IMR-90 (cell line): Measurements from ENCODE around the gene DIAPH2. TPM values are rescaled to one million over a fixed set of nuclear protein-coding genes. Genes with fewer than 3 reads are reported as not detected.

Experiments
- ATAC-seq: fragments of 200-7000 bp; cut with Tn5 transposase; 2 replicates; pipeline ENCODE4 v1.9.1; 2020; ENCODE audit warnings: low read depth, mild to moderate bottlenecking, moderate library complexity
- BruUV-seq: library from RNA; stranded (reverse); fragments of 400-500 nt; replicated peaks from 2 replicates; lab custom pipeline; 2021; lab: Mats Ljungman, UMichigan
- CTCF ChIA-PET: fragments of 300-600 bp; formaldehyde crosslinking; extraction: SDS; loops from one replicate; lab custom pipeline; 2021; ENCODE audit warnings: antibody characterized with exemption; lab: Yijun Ruan, JAX
- POLR2A ChIA-PET: fragments of 300-600 bp; sonication (Branson Sonifier 250); formaldehyde crosslinking; loops from one replicate; lab custom pipeline; 2022; ENCODE audit warnings: antibody characterized with exemption; ENCODE audit not compliant: unreplicated experiment; lab: Charles Lee
- DNase-seq: peaks from one replicate; pipeline ENCODE4 v3.0.0; 2013
- H2AFZ ChIP-seq: replicated peaks from 2 replicates; pipeline ENCODE3; 2013; ENCODE audit warnings: low read length, mild to moderate bottlenecking; ENCODE audit not compliant: poor library complexity
- H2AK5ac ChIP-seq: 2 replicates; pipeline ENCODE4 v1.6.1; 2013; ENCODE audit warnings: low read depth, low read length, inconsistent platforms
- H2AK9ac ChIP-seq: replicated peaks from 2 replicates; pipeline ENCODE3; 2013; ENCODE audit warnings: mild to moderate bottlenecking, low read depth, low read length, moderate library complexity; ENCODE audit not compliant: poor library complexity
- H2BK120ac ChIP-seq: 2 replicates; pipeline ENCODE4 v1.6.1; 2013; ENCODE audit warnings: low read depth, low read length, inconsistent platforms
- H2BK15ac ChIP-seq: 3 replicates; pipeline ENCODE4 v1.6.1; 2013; ENCODE audit warnings: low read depth, low read length, inconsistent platforms
- H2BK20ac ChIP-seq: 2 replicates; pipeline ENCODE4 v1.6.1; 2013; ENCODE audit warnings: low read depth, mild to moderate bottlenecking, inconsistent platforms, low read length, moderate library complexity
- H2BK5ac ChIP-seq: 2 replicates; pipeline ENCODE4 v1.6.1; 2013; ENCODE audit warnings: mild to moderate bottlenecking, low read depth, low read length, inconsistent platforms; ENCODE audit not compliant: poor library complexity, severe bottlenecking
- H3K14ac ChIP-seq: replicated peaks from 2 replicates; pipeline ENCODE4 v1.6.1; 2013; ENCODE audit warnings: low read depth, low read length, inconsistent platforms
- H3K18ac ChIP-seq: 2 replicates; pipeline ENCODE4 v1.6.1; 2013; ENCODE audit warnings: low read depth, low read length, control low read depth
- H3K23ac ChIP-seq: 2 replicates; pipeline ENCODE4 v1.6.1; 2013; ENCODE audit warnings: low read depth, low read length, inconsistent platforms
- H3K27ac ChIP-seq: 2 replicates; pipeline ENCODE4 v1.5.1; 2013; ENCODE audit warnings: mild to moderate bottlenecking, control low read depth, low read length; ENCODE audit not compliant: insufficient read depth
- H3K27me3 ChIP-seq: 2 replicates; pipeline ENCODE4 v1.6.1; 2013; ENCODE audit warnings: low read length; ENCODE audit not compliant: control insufficient read depth, insufficient read depth
- H3K36me3 ChIP-seq: 2 replicates; pipeline ENCODE4 v1.6.1; 2013; ENCODE audit warnings: low read length, mixed read lengths; ENCODE audit not compliant: control insufficient read depth, insufficient read depth
- H3K4ac ChIP-seq: 2 replicates; pipeline ENCODE4 v1.6.1; 2013; ENCODE audit warnings: low read depth, low read length, inconsistent platforms
- H3K4me1 ChIP-seq: 2 replicates; pipeline ENCODE4 v1.6.1; 2013; ENCODE audit warnings: low read length, mixed read lengths; ENCODE audit not compliant: control insufficient read depth, insufficient read depth
- H3K4me2 ChIP-seq: 2 replicates; pipeline ENCODE4 v1.6.1; 2013; ENCODE audit warnings: low read depth, mild to moderate bottlenecking, control low read depth, low read length, moderate library complexity
- H3K4me3 ChIP-seq: 2 replicates; pipeline ENCODE4 v1.5.1; 2013; ENCODE audit warnings: low read depth, mild to moderate bottlenecking, control low read depth, low read length, moderate library complexity; ENCODE audit not compliant: insufficient read depth
- H3K56ac ChIP-seq: 2 replicates; pipeline ENCODE4 v1.6.1; 2013; ENCODE audit warnings: low read length, inconsistent platforms; ENCODE audit not compliant: insufficient read depth; ENCODE audit errors: extremely low read depth
- H3K79me1 ChIP-seq, 2 experiments: 2 replicates each; pipeline ENCODE4 v1.6.1; 2013; ENCODE audit warnings: low read length in 2 of 2, inconsistent platforms in 1 of 2, low read depth in 1 of 2
- H3K9ac ChIP-seq: 2 replicates; pipeline ENCODE4 v1.6.1; 2013; ENCODE audit warnings: low read depth, low read length, control low read depth
- H3K9me1 ChIP-seq: 2 replicates; pipeline ENCODE4 v1.6.1; 2013; ENCODE audit warnings: low read length, inconsistent platforms; ENCODE audit not compliant: insufficient read depth
- H3K9me3 ChIP-seq: 2 replicates; pipeline ENCODE4 v1.6.1; 2013; ENCODE audit warnings: low read length; ENCODE audit not compliant: control insufficient read depth, insufficient read depth
- H4K20me1 ChIP-seq: 2 replicates; pipeline ENCODE4 v1.6.1; 2013; ENCODE audit warnings: low read length, inconsistent platforms; ENCODE audit not compliant: insufficient read depth
- H4K5ac ChIP-seq: 2 replicates; pipeline ENCODE4 v1.6.1; 2013; ENCODE audit warnings: mild to moderate bottlenecking, low read depth, low read length, control low read depth
- H4K8ac ChIP-seq, 2 experiments: 2 replicates each; pipeline ENCODE4 v1.6.1; 2013; ENCODE audit warnings: low read depth in 2 of 2, low read length in 2 of 2, control low read depth in 1 of 2, inconsistent platforms in 1 of 2
- H4K91ac ChIP-seq: 2 replicates; pipeline ENCODE4 v1.6.1; 2013; ENCODE audit warnings: low read depth, low read length, inconsistent platforms; ENCODE audit not compliant: insufficient read depth
- BHLHE40 ChIP-seq: fragments of 150-350 bp; IDR thresholded peaks from 2 replicates; pipeline ENCODE4 v1.6.1; 2016; ENCODE audit warnings: mild to moderate bottlenecking, low read depth, low read length
- CEBPB ChIP-seq: IDR thresholded peaks from 2 replicates; pipeline ENCODE4 v1.6.1; 2012; ENCODE audit warnings: low read depth, low read length, improper control_type of control experiment
- CHD1 ChIP-seq: IDR thresholded peaks from 2 replicates; pipeline ENCODE4 v1.6.1; 2012; ENCODE audit warnings: low read depth, low read length, improper control_type of control experiment
- CTCF ChIP-seq: conservative IDR thresholded peaks from 2 replicates; pipeline ENCODE4 v1.5.1; 2012; ENCODE audit warnings: mild to moderate bottlenecking, low read depth, low read length, improper control_type of control experiment
- ELK1 ChIP-seq: fragments of 150-350 bp; IDR thresholded peaks from 2 replicates; pipeline ENCODE4 v1.6.1; 2016; ENCODE audit warnings: low read depth, mild to moderate bottlenecking, low read length, moderate library complexity, borderline replicate concordance
- MAFK ChIP-seq: IDR thresholded peaks from 2 replicates; pipeline ENCODE4 v1.6.1; 2012; ENCODE audit warnings: low read depth, low read length, improper control_type of control experiment
- MAZ ChIP-seq: IDR thresholded peaks from 2 replicates; pipeline ENCODE4 v1.6.1; 2012; ENCODE audit warnings: low read depth, mild to moderate bottlenecking, low read length, improper control_type of control experiment, moderate library complexity, borderline replicate concordance
- NFE2L2 ChIP-seq: fragments of 150-350 bp; IDR thresholded peaks from 2 replicates; pipeline ENCODE4 v1.6.1; 2016; ENCODE audit warnings: low read depth, mild to moderate bottlenecking, low read length
- POLR2A ChIP-seq: IDR thresholded peaks from 2 replicates; pipeline ENCODE4 v1.6.1; 2012; ENCODE audit warnings: mild to moderate bottlenecking, low read depth, low read length
- RAD21 ChIP-seq: IDR thresholded peaks from 2 replicates; pipeline ENCODE4 v1.6.1; 2012; ENCODE audit warnings: low read length, improper control_type of control experiment
- RCOR1 ChIP-seq: IDR thresholded peaks from 2 replicates; pipeline ENCODE4 v1.6.1; 2012; ENCODE audit warnings: mild to moderate bottlenecking, low read length, improper control_type of control experiment; ENCODE audit not compliant: insufficient replicate concordance
- SMC3 ChIP-seq: fragments of 150-350 bp; IDR thresholded peaks from 2 replicates; pipeline ENCODE4 v1.6.1; 2016; ENCODE audit warnings: low read depth, mild to moderate bottlenecking, antibody characterized with exemption, low read length, moderate library complexity
- WGBS, 2 experiments: methylation state at CpG; one replicate each; pipeline versions ENCODE4 v1.1.5 to v1.1.7; 2013; ENCODE audit warnings: missing lambda C conversion rate in 2 of 2; ENCODE audit not compliant: insufficient read length in 1 of 2; ENCODE audit errors: extremely low coverage in 2 of 2; 5-methylcytosine and 5-hydroxymethylcytosine counted together
- dilution Hi-C: fragments of 300-500 bp; cut with HindIII; formaldehyde crosslinking; loops from one replicate; pipeline ENCODE4 v1.14.3; 2018; ENCODE audit warnings: low sequenced_read_pairs; ENCODE audit not compliant: unreplicated experiment
- in situ Hi-C: fragments of 300-500 bp; cut with MboI; formaldehyde crosslinking; loops from 3 replicates; pipeline ENCODE4 v1.14.3; 2019; ENCODE audit warnings: low sequenced_read_pairs, inconsistent platforms, mixed read lengths
- intact Hi-C: fragments of 100-400 bp; cut with micrococcal nuclease; formaldehyde crosslinking; loops from 2 replicates; pipeline ENCODE4 v1.10.0; 2022
- polyA plus RNA-seq, 3 experiments: library from polyadenylated mRNA; depleted of rRNA; stranded (reverse); fragments of >200 nt; gene quantifications; 2 replicates each; pipeline ENCODE4 v1.2.3, GENCODE V29; 2012; ENCODE audit warnings: low replicate concordance in 1 of 3
- total RNA-seq: library from RNA; depleted of rRNA; stranded (reverse); fragments of >200 nt; gene quantifications from 2 replicates; pipeline ENCODE4 v1.2.3, GENCODE V29; 2012
- TF ChIP-seq, protein P1 (sequence below): fragments of 150-350 bp; IDR thresholded peaks from 2 replicates; pipeline ENCODE4 v1.6.1; 2017; ENCODE audit warnings: mild to moderate bottlenecking, antibody characterized with exemption, low read length, low read depth

The DIAPH2 gene
- total and polyA plus RNA-seq, 2 of the 4 experiments (the other 2 are of a cell fraction): 3.6 to 19.9 TPM

- intact Hi-C loops: no loop called here
- no peak overlapping the region for H4K5ac ChIP-seq
- 50% methylated on average over 1 of the region's 4 CpGs; no CpG with 5 or more reads in 1 of the 2 experiments for WGBS, 2 experiments
- no peaks in the 10 kb centered on the region for H3K4me1 ChIP-seq
- no peak overlapping the region for H2AK9ac ChIP-seq
- no peak overlapping the region for H3K56ac ChIP-seq
- no peak overlapping the region for H3K14ac ChIP-seq
- no peak for TF ChIP-seq SMC3
- TF ChIP-seq MAZ: no peak
- no peak for TF ChIP-seq CEBPB
- TF ChIP-seq CTCF: no peak
- no peak for TF ChIP-seq BHLHE40
- no peak for TF ChIP-seq RAD21
- no peak for TF ChIP-seq CHD1
- no peak for TF ChIP-seq RCOR1
- no peak for TF ChIP-seq MAFK
- no peak for TF ChIP-seq POLR2A
- no peak for TF ChIP-seq ELK1
- TF ChIP-seq NFE2L2: no peak
- TF ChIP-seq, protein P1, sequence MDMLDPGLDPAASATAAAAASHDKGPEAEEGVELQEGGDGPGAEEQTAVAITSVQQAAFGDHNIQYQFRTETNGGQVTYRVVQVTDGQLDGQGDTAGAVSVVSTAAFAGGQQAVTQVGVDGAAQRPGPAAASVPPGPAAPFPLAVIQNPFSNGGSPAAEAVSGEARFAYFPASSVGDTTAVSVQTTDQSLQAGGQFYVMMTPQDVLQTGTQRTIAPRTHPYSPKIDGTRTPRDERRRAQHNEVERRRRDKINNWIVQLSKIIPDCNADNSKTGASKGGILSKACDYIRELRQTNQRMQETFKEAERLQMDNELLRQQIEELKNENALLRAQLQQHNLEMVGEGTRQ: no peak
- in situ Hi-C loops: no loop called here
- no peak overlapping the region for H4K8ac ChIP-seq
- no peaks in the 10 kb centered on the region for H3K9me1 ChIP-seq
- DNase-seq (no peak), ATAC-seq (no peak)
- H2BK120ac ChIP-seq: no peak overlapping the region
- no peak overlapping the region for H4K91ac ChIP-seq
- no peak overlapping the region for H2AFZ ChIP-seq
- no peak overlapping the region for H3K23ac ChIP-seq
- no peak overlapping the region for H2AK5ac ChIP-seq
- no peaks in the 10 kb centered on the region for H3K36me3 ChIP-seq
- H2BK5ac ChIP-seq: no peak overlapping the region
- CTCF ChIA-PET: no interaction called here
- H3K4me3 ChIP-seq: no peak overlapping the region
- no peak overlapping the region for H3K27ac ChIP-seq
- dilution Hi-C loops: no loop called here
- H4K20me1 ChIP-seq: no peaks in the 10 kb centered on the region
- H3K79me1 ChIP-seq: no peaks in the 10 kb centered on the region
- no TSS peak for BruUV-seq
- no peak overlapping the region for H2BK20ac ChIP-seq
- H2BK15ac ChIP-seq: no peak overlapping the region
- H3K4me2 ChIP-seq: no peak overlapping the region
- H3K27me3 ChIP-seq: no peaks in the 10 kb centered on the region
- H3K18ac ChIP-seq: no peak overlapping the region
- POLR2A ChIA-PET: no interaction called here
- H3K4ac ChIP-seq: no peak overlapping the region
- no peaks in the 10 kb centered on the region for H3K9me3 ChIP-seq
- no peak overlapping the region for H3K9ac ChIP-seq
Measured at GRCh38 chrX:97060020-97060419, 375.4 kb downstream of the DIAPH2 start.
